ENCODE results near the gene LRPPRC. TPM values are rescaled to one million over a fixed set of nuclear protein-coding genes. Genes with fewer than 3 reads are reported as not detected.

Gene LRPPRC
- total RNA-seq, 6 experiments from 2014 or later, result 57.6 to 77.6 (median 65.7) TPM

DNA sequence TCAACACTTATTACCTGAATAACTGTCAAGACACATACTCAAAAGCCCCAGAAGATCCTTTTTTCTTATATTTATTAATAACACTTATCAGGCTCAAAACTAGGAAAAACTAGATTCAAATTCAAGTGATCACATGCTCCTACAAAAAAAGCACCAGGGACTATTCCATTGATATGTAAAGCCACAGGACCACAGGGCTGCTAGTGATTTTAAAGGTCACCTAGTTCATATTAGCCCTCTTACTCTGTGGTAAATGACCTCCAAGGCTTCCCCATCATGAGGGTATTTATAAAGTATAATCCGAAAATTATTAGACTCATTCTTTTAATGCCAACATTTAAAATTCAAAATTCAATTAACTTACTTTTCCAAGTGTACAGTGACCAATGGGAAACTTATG, 52.5 kb downstream of the LRPPRC start:
- Mint-ChIP-seq H3K27ac (no peak overlapping the region), H3K4me1 (ENCODE audit: low read depth) (peaks cover 7% of the 10 kb centered on the region), H3K4me3 (no peak overlapping the region), H3K36me3 (ENCODE audit: low read depth) (peaks cover 10% of the 10 kb centered on the region), H3K9me3 (no peaks in the 10 kb centered on the region), H3K27me3 (ENCODE audit: insufficient read depth) (no peaks in the 10 kb centered on the region)
- TF ChIP-seq, protein P1, sequence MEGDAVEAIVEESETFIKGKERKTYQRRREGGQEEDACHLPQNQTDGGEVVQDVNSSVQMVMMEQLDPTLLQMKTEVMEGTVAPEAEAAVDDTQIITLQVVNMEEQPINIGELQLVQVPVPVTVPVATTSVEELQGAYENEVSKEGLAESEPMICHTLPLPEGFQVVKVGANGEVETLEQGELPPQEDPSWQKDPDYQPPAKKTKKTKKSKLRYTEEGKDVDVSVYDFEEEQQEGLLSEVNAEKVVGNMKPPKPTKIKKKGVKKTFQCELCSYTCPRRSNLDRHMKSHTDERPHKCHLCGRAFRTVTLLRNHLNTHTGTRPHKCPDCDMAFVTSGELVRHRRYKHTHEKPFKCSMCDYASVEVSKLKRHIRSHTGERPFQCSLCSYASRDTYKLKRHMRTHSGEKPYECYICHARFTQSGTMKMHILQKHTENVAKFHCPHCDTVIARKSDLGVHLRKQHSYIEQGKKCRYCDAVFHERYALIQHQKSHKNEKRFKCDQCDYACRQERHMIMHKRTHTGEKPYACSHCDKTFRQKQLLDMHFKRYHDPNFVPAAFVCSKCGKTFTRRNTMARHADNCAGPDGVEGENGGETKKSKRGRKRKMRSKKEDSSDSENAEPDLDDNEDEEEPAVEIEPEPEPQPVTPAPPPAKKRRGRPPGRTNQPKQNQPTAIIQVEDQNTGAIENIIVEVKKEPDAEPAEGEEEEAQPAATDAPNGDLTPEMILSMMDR (IDR thresholded peaks at IDR 0.05), result no peak
- no peak for DNase-seq

- no peak overlapping the region for H3K27ac Mint-ChIP-seq
Measured at GRCh38 chr2:43942881-43943280, 52.9 kb downstream of the LRPPRC start.

DNA sequence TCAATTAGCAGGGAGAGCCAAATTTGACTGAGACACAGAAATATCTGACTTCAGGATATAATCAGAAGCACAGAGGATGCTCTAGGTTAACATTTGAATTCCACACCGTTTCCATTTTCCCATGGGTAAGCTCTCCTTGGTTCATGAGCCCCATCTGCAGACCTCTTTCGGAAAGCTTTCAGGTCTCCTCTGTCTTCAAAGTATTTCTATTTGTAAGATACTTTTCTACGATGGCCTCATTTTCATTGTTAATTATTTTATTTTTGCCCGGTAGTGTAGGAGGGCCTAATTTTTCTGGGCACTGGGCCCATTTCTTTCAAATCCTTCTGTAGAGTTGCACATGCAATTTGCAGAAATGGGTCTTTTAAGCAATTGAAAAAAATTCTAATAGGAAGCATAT, 53.8 kb downstream of the LRPPRC start:
- Mint-ChIP-seq H3K27ac (no peak overlapping the region), H3K27me3 (ENCODE audit: insufficient read depth) (no peaks in the 10 kb centered on the region), H3K4me1 (ENCODE audit: low read depth) (peaks cover 7% of the 10 kb centered on the region), H3K4me3 (no peak overlapping the region), H3K9me3 (no peaks in the 10 kb centered on the region), H3K36me3 (ENCODE audit: low read depth) (peaks cover 10% of the 10 kb centered on the region)
- TF ChIP-seq, protein P1 (IDR thresholded peaks at IDR 0.05), result no peak
- no peak for DNase-seq

More at GRCh38 chr2:43942881-43943280, 52.9 kb downstream of the LRPPRC start:
- no peak for DNase-seq
- peaks cover 7% of the 10 kb centered on the region for H3K4me1 Mint-ChIP-seq (ENCODE audit: low read depth)
- H3K9me3 Mint-ChIP-seq, result no peaks in the 10 kb centered on the region
- H3K27me3 Mint-ChIP-seq (ENCODE audit: insufficient read depth), result no peaks in the 10 kb centered on the region
- TF ChIP-seq, protein P1 (IDR thresholded peaks at IDR 0.05), result no peak
- H3K36me3 Mint-ChIP-seq (ENCODE audit: low read depth), result peaks cover 10% of the 10 kb centered on the region
- no peak overlapping the region for H3K4me3 Mint-ChIP-seq

DNA sequence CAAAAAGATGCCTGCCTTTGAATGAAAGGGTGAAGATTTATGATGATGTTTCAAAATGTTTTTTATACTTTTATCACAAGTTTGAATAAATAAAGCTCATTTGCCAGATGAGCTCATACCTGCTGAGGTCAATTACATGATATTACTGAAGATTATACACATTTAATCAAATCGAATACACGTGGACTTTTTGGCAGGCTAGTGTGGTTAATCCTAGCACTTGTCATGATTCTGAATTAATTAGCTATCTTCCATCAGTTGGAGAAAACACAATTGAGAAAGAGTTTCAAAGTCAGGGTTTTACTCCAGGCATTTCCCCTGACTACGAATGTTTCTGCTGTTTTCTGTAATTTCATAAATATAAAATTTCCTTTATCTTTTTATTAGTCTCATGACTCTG, 54.4 kb downstream of the LRPPRC start:
- H3K27me3 Mint-ChIP-seq (ENCODE audit: insufficient read depth), result no peaks in the 10 kb centered on the region
- no peak overlapping the region for H3K4me3 Mint-ChIP-seq
- DNase-seq, result no peak
- H3K4me1 Mint-ChIP-seq (ENCODE audit: low read depth), result peaks cover 7% of the 10 kb centered on the region
- peaks cover 10% of the 10 kb centered on the region for H3K36me3 Mint-ChIP-seq (ENCODE audit: low read depth)
- TF ChIP-seq, protein P1 (IDR thresholded peaks at IDR 0.05), result no peak
- no peak overlapping the region for H3K27ac Mint-ChIP-seq
- H3K9me3 Mint-ChIP-seq, result no peaks in the 10 kb centered on the region

- H3K36me3 Mint-ChIP-seq (ENCODE audit: low read depth), result peaks cover 10% of the 10 kb centered on the region
- no peaks in the 10 kb centered on the region for H3K27me3 Mint-ChIP-seq (ENCODE audit: insufficient read depth)
Measured at GRCh38 chr2:43939695-43940256, 56.0 kb downstream of the LRPPRC start.

More at GRCh38 chr2:43939695-43940256, 56.0 kb downstream of the LRPPRC start:
- Mint-ChIP-seq H3K9me3 (no peaks in the 10 kb centered on the region), H3K27ac (no peak overlapping the region), H3K4me3 (no peak overlapping the region), H3K4me1 (ENCODE audit: low read depth) (peaks cover 9% of the 10 kb centered on the region)
- no peak for DNase-seq
- TF ChIP-seq, protein P1 (IDR thresholded peaks at IDR 0.05), result no peak
